Measurements from ENCODE around the gene PKHD1.

The PKHD1 gene

DNA sequence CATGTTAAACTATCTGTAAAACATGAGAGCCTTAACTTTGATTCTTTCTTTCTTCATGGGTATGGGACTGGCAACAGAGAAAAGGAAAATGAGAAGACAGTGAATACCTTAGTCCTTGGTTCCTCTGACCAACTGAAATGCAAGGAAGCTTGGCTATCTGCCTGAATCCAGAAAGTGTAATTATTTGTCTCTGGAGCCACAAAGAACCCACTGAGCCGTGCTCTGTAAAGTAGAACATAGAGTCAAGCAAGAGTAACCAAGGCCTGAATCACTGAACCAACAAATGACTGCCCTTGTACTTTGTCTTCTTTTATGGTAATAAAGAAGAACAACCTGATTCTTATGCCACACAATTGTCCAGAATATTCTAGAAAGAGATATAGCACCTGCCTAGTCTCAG is 27.6 kb downstream of the PKHD1 start:
- ATAC-seq = no peak
- TF ChIP-seq RARB (CRISPR knock-in tag; IDR thresholded peaks at IDR 0.05) = no peak
- TF ChIP-seq ESRRG (CRISPR knock-in tag; IDR thresholded peaks at IDR 0.05) = no peak
- TF ChIP-seq, protein P1, sequence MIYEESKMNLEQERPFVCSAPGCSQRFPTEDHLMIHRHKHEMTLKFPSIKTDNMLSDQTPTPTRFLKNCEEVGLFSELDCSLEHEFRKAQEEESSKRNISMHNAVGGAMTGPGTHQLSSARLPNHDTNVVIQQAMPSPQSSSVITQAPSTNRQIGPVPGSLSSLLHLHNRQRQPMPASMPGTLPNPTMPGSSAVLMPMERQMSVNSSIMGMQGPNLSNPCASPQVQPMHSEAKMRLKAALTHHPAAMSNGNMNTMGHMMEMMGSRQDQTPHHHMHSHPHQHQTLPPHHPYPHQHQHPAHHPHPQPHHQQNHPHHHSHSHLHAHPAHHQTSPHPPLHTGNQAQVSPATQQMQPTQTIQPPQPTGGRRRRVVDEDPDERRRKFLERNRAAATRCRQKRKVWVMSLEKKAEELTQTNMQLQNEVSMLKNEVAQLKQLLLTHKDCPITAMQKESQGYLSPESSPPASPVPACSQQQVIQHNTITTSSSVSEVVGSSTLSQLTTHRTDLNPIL (CRISPR knock-in tag; IDR thresholded peaks at IDR 0.05; ENCODE audit: low read depth) = no peak
- TF ChIP-seq ZNF565 (CRISPR knock-in tag; conservative IDR thresholded peaks at IDR 0.05; ENCODE audit: low read depth) = no peak
- TF ChIP-seq ZNF8 (CRISPR knock-in tag; IDR thresholded peaks at IDR 0.05) = no peak
- TF ChIP-seq OSR1 (CRISPR knock-in tag; IDR thresholded peaks at IDR 0.05) = no peak
- no peak for TF ChIP-seq ZC3H10 (CRISPR knock-in tag; IDR thresholded peaks at IDR 0.05)
- TF ChIP-seq PPARA (CRISPR knock-in tag; IDR thresholded peaks at IDR 0.05; ENCODE audit: borderline replicate concordance) = no peak

DNA sequence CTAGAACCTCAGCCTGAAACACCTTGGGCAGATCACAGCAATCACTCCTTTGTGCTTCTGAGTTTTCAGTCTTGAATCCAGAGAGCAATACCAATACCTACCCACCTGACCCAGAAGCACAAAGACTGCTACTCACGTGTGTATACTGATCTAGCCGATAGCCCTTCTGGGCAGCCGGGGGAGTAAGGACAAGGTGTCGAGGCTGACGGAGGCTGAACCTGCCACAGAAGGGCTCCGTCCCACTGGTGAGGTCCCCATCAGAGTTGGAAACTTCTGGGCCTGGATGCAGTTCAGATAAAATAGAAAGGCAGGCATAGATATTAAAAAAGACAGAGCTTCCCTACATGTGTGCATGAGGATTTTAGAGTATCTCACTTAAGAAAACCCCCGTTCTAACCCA is 32.0 kb downstream of the PKHD1 start:
- no peak for ATAC-seq
- TF ChIP-seq ZFP3 (CRISPR knock-in tag; IDR thresholded peaks at IDR 0.05) = no peak
- TF ChIP-seq RARB (CRISPR knock-in tag; IDR thresholded peaks at IDR 0.05) = no peak

DNA sequence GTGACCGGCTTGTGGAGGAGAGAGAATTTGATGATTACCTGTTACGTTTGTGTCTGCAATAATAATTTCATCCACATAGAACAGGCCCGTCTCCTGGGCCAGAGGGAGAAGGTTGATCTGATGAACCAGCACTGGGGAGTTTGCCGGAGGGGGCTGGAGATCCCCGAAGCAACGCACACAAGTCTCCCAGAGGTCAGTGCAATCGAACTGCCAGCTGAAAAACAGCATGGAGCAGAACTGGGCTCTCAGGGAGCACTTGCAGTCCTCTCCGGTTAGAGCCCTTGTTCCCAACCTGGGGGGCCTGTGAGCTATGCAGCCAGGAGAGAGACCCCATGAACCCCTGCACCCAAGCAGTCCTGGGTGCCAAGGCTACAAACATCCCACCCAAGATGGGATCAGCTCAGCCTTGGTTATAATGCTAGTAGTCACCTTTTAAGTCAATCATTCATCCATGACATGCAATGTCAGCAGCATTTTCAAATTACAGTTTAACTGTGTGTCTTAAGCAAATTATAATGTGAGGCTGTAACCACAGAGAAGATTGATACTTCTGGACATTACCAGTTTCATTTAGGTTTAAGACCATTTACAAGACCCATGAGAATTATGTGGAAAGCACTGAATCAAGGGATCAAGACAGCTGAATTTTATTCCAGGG is 34.2 kb downstream of the PKHD1 start:
- ATAC-seq = no peak
- TF ChIP-seq, protein P2, sequence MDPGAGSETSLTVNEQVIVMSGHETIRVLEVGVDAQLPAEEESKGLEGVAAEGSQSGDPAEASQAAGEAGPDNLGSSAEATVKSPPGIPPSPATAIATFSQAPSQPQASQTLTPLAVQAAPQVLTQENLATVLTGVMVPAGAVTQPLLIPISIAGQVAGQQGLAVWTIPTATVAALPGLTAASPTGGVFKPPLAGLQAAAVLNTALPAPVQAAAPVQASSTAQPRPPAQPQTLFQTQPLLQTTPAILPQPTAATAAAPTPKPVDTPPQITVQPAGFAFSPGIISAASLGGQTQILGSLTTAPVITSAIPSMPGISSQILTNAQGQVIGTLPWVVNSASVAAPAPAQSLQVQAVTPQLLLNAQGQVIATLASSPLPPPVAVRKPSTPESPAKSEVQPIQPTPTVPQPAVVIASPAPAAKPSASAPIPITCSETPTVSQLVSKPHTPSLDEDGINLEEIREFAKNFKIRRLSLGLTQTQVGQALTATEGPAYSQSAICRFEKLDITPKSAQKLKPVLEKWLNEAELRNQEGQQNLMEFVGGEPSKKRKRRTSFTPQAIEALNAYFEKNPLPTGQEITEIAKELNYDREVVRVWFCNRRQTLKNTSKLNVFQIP (CRISPR knock-in tag; IDR thresholded peaks at IDR 0.05; ENCODE audit: borderline replicate concordance, low read depth) = no peak
- no peak for TF ChIP-seq PPARA (CRISPR knock-in tag; IDR thresholded peaks at IDR 0.05; ENCODE audit: borderline replicate concordance)
- TF ChIP-seq, protein P3, sequence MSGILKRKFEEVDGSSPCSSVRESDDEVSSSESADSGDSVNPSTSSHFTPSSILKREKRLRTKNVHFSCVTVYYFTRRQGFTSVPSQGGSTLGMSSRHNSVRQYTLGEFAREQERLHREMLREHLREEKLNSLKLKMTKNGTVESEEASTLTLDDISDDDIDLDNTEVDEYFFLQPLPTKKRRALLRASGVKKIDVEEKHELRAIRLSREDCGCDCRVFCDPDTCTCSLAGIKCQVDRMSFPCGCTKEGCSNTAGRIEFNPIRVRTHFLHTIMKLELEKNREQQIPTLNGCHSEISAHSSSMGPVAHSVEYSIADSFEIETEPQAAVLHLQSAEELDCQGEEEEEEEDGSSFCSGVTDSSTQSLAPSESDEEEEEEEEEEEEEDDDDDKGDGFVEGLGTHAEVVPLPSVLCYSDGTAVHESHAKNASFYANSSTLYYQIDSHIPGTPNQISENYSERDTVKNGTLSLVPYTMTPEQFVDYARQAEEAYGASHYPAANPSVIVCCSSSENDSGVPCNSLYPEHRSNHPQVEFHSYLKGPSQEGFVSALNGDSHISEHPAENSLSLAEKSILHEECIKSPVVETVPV (CRISPR knock-in tag; IDR thresholded peaks at IDR 0.05) = no peak
- TF ChIP-seq, protein P4, sequence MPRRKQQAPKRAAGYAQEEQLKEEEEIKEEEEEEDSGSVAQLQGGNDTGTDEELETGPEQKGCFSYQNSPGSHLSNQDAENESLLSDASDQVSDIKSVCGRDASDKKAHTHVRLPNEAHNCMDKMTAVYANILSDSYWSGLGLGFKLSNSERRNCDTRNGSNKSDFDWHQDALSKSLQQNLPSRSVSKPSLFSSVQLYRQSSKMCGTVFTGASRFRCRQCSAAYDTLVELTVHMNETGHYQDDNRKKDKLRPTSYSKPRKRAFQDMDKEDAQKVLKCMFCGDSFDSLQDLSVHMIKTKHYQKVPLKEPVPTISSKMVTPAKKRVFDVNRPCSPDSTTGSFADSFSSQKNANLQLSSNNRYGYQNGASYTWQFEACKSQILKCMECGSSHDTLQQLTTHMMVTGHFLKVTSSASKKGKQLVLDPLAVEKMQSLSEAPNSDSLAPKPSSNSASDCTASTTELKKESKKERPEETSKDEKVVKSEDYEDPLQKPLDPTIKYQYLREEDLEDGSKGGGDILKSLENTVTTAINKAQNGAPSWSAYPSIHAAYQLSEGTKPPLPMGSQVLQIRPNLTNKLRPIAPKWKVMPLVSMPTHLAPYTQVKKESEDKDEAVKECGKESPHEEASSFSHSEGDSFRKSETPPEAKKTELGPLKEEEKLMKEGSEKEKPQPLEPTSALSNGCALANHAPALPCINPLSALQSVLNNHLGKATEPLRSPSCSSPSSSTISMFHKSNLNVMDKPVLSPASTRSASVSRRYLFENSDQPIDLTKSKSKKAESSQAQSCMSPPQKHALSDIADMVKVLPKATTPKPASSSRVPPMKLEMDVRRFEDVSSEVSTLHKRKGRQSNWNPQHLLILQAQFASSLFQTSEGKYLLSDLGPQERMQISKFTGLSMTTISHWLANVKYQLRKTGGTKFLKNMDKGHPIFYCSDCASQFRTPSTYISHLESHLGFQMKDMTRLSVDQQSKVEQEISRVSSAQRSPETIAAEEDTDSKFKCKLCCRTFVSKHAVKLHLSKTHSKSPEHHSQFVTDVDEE (CRISPR knock-in tag; IDR thresholded peaks at IDR 0.05) = no peak
- TF ChIP-seq ZNF565 (CRISPR knock-in tag; conservative IDR thresholded peaks at IDR 0.05; ENCODE audit: low read depth) = no peak
- TF ChIP-seq, protein P1 (CRISPR knock-in tag; IDR thresholded peaks at IDR 0.05; ENCODE audit: low read depth) = no peak
- TF ChIP-seq RARB (CRISPR knock-in tag; IDR thresholded peaks at IDR 0.05) = no peak
- no peak for TF ChIP-seq ISL1 (CRISPR knock-in tag; IDR thresholded peaks at IDR 0.05)
- no peak for TF ChIP-seq ZNF70 (CRISPR knock-in tag; IDR thresholded peaks at IDR 0.05)

DNA sequence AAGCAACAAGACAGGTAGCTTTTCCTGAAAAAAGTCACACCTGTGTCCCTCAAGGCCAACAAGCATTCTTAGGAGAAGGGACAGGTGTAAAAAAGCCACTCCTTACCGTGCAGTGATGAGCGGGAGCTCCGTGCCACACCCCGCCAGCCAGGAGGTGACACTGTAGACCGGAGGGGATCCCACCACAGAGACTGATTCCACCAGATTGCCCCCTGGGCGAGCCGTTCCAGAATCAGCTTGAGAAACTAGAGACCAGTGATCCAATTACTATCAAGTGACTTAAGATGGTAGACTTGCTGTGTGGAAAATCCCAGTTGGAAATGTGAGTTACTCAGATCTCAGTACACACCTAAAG is 37.4 kb downstream of the PKHD1 start:
- TF ChIP-seq GLIS3 (CRISPR knock-in tag; IDR thresholded peaks at IDR 0.05) = no peak
- no peak for TF ChIP-seq ZNF70 (CRISPR knock-in tag; IDR thresholded peaks at IDR 0.05)
- no peak for TF ChIP-seq ARNTL (CRISPR knock-in tag; IDR thresholded peaks at IDR 0.05; ENCODE audit: borderline replicate concordance, low read depth)
- no peak for TF ChIP-seq BACH2 (CRISPR knock-in tag; IDR thresholded peaks at IDR 0.05; ENCODE audit: borderline replicate concordance)
- ATAC-seq = no peak
